GOT3 (cell line): ENCODE data around the gene TACC2.
"Not testable (repeated sequence)": the region's sequence is repeated elsewhere in the genome, so short reads cannot be mapped to it uniquely, and the experiment has no call there.

Experiments used
- DNase-seq: peaks from one replicate; lab custom pipeline; 2025; ENCODE audit warnings: mixed read lengths; lab: John Stamatoyannopoulos, UW

The TACC2 gene

GRCh38 chr10:122096181-122096580 lies 107.2 kb downstream of the TACC2 start:
- not testable (repeated sequence) for DNase-seq

- DNase-seq, result no peak
These were observed 107.7 kb downstream of the TACC2 start for GRCh38 chr10:122096705-122097104.

DNA sequence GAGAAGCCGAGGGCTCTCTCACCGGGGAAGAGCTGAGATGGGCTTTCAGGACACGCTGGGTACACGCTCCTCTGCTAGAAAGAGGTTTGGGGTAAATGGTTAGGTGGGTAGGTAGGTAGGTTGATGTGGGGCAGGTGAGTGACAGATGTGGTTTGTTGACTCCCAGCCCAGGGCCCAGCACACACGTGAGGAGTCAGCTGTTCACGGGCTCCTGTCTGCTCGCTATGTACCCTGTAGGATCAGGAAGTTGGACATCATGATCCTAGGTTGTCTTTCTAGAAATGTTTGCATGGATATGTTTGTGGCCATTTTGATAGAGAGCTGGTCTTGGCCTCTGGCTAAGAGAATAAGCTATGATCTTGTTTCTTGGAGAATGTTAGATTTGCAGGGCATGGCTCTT lies 109.0 kb downstream of the TACC2 start:
- DNase-seq, result no peak

GRCh38 chr10:122098924-122099323 lies 110.0 kb downstream of the TACC2 start:
- no peak for DNase-seq

DNA sequence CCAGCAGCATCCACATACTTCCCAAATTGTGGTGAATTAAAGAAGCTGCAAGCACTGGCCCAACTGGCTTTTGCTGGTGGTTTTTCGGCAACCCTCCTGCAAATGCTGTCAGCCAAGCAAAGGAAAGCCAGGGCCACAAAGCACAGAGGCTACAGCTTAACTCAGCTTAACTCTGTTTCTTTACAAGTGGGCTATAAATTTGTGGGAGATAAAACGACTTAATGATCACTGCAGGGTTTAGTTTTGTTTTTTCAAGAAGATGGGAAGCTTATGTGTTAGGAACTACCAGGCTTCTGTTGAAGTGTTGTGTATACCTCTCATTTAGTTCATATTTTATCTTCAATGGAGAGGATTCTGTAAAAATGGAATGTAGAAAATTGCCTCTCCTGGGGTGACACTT lies 110.6 kb downstream of the TACC2 start:
- no peak for DNase-seq

DNA sequence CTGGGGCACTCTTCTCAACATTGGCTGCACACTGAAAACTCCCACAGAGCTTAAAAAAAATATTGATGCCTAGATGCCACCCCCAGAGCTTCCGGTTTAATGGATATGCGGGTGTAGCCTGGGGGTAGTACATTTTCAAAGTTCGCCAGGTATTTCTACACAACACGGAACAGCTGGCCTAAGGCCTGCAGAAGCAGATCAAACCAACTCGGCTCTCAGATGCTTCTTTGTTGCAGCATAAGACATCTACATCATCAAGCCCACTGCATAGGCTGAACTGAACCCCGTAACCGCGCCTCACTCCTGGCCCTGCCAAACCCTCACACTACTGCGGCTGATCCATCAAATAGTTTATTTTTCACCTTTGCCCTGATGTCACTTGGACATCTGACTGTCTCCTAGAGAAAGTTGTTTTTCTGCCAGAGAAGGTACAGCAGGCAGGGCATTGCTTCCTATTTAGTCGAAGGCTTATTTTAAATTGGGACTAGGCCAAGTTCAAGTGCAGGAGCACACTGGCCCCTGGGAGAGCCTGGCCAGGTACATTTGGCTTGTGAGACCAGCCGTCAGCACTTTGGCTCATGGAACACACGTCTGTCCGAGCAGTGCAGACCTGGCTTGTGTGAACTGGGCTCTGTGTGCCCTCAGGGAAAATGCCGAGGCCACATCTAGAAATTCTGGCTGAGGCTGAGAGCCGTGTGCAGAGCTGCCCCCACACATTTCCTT lies 113.3 kb downstream of the TACC2 start:
- no peak for DNase-seq

DNA sequence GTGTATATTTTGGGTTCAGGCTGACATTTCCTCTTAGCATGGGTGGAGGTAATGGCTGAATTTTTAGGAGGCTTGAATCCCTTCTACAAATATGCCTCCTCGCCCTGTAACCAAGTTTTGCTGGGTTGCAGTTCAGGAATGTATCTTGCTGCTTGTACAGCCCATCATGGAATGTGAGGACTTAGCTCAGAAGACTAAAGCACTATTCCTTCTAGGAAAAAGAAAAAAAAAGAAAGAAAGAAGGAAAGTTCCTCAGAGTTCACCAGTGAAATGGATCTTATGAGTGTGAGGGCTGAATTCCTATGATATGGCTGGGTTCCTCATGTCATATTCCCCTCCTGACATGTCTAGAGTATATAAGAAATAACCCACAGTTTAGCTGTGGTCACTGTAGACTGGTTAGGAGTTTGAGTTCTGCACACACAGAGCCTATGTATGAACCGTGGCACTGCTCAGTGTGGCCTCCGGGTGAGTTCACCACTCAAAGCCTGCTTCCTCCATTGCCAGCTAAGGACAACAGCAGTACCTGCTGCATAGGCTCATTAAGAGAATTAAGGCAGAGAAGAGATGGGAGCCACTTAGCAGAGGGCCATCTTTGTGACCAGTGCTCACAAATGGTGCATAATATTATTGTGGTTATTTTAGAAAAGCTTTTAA lies 114.0 kb downstream of the TACC2 start:
- no peak for DNase-seq

GRCh38 chr10:122103592-122103991 lies 114.6 kb downstream of the TACC2 start:
- DNase-seq, result no peak

DNA sequence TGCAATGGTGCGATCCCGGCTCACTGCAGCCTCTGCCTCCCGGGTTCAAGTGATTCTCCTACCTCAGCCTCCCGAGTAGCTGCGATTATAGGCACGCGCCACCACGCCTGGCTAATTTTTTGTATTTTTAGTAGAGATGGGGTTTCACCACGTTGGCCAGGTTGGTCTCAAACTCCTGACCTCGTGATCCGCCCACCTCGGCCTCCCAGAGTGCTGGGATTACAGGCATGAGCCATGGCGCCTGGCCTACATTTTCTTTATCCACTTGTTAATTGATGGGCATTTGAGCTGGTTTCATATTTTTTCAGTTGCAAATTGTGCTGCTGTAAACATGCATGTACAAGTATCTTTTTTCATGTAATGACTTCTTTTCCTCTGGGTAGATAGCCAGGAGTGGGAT lies 119.8 kb downstream of the TACC2 start:
- DNase-seq, result not testable (repeated sequence)

GRCh38 chr10:122112021-122112616 lies 123.2 kb downstream of the TACC2 start:
- DNase-seq, result no peak

- DNase-seq, result peak; percentile 69
These were observed 123.7 kb downstream of the TACC2 start for GRCh38 chr10:122112625-122113160.

DNA sequence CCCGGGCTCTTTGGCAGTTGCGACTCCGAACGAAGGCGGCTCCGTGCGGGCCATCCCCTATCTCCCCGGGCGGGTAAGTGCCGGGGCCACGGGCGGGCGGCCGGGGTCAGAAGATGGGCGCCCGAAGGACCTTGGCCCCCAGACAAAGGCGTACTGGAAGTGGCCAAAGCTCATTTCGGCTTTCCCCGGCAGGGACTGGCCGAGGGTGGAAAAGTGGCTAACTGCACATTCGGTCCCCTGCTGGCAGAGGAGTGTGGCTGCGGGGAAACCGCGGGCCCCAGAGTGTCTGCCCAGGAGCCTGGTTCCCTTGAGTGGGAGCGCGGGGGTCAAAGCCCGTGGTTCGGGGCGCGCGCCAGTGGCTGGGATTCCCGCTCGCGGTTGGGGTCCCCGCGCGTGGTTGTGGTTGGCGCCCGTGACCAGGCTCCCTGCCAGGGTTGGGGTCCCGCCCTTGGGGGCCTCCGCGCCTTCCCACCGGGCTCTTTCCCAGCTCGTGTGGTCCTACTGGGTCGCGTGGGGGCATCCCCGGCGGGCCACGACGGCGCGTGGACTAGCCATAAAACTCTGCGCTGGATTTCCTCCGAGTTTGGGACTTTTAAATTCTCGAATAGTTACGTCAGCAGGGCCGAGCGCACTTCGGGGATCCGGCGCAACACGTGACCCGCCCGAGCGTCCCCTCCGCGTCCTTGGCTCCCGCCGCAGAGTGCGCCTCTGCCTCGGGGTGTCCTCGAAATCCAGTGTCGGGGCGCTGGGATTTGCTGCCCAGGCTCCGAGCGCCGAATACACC lies 124.4 kb downstream of the TACC2 start:
- DNase-seq, result peak; percentile 57

GRCh38 chr10:122113945-122114747 lies 125.2 kb downstream of the TACC2 start:
- no peak for DNase-seq

GRCh38 chr10:122115874-122116273 lies 126.9 kb downstream of the TACC2 start:
- DNase-seq, result no peak

DNA sequence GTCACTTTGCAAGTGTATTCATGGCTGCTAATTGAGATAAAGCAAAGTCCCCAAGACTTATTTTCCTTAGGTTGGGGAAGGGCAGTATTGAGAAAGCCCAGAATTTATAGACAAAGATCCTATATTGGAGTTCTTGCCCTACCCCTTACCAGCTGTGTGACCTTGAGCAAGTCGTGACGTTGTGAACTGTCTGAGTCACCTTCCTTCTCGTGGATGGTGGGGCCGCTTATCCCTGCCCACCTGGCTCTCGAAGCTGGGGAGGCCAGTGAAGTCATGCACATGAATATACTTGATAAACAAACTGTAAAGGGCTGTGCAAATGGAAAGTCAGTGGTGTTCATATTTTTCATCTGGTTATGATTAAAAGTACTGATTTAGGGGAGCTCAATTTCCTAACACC lies 127.4 kb downstream of the TACC2 start:
- no peak for DNase-seq

DNA sequence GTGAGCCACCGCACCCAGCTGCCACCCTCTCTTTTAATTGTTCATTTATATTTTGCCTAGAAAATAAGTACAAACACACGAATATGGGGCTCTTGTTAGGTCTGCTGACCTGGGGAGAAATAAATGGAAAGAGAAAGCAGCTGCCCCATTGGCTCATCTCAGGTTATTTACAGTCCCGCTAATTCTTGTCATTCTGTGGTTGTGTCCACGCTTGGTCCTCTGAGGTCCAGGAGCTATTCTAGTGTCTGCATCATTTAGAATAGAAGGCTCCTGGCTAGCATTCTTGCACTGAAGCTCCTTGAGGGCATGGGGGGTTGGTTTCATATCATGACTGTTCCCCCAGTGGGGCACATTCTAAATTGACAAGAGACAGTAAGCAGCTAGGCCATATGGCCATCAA lies 128.5 kb downstream of the TACC2 start:
- no peak for DNase-seq

DNA sequence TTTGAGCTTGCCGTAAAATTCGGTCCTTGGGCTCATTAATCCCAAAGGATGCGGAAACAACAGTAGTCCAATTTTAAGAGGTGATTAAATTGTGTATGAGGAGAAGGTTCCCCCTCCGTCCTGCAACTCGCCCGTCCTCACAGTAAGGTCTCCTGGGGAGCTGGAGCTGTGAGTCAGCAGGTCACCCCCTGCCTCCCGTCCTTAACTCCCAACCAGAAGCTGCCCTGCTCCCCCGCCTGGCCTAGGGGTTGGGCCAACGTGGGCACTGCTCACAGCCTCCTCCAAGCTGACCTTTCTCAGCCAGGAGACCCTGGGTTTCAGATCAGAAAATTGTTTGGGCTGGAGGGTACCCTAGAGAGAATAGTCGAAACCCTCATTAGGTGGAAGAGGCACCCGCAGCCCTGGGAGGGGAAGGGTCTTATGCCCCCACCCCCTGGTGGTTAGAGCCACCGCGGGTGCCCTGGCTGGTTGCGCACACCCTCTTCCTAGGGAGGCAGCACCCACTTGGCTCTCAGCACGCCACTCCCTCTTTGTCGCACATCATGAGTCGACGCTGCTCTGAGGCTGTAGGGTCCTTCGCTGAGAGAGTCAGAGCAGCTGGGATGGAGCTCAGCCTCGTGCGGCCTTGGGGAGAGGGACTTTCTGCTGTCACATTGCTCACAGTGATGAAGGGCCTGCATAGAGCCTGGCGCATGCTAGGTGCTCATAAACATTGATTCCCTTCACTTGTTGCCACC lies 131.2 kb downstream of the TACC2 start:
- no peak for DNase-seq

- DNase-seq, result no peak
These were observed 132.1 kb downstream of the TACC2 start for GRCh38 chr10:122121059-122121458.

GRCh38 chr10:122122493-122122892 lies 133.5 kb downstream of the TACC2 start:
- DNase-seq, result no peak

GRCh38 chr10:122123186-122123585 lies 134.2 kb downstream of the TACC2 start:
- DNase-seq, result no peak

- DNase-seq, result no peak
These were observed 135.4 kb downstream of the TACC2 start for GRCh38 chr10:122124342-122124741.
